Mammary epithelial cell (primary cell): ENCODE data around the gene DDX51.

ENCODE experiments used
- EZH2 ChIP-seq: IDR thresholded peaks from 2 replicates; pipeline ENCODE4 v1.6.1; 2012; ENCODE audit warnings: low read length, inconsistent platforms, borderline replicate concordance
- TF ChIP-seq, protein P1 (sequence below), 2 donors: IDR thresholded peaks in 1 of 2; conservative IDR thresholded peaks in 1 of 2; 2 replicates each; pipeline ENCODE4 v1.5.1; 2011 to 2012; ENCODE audit warnings: inconsistent platforms in 2 of 2, low read length in 2 of 2, mild to moderate bottlenecking in 2 of 2, control low read depth in 1 of 2, low read depth in 1 of 2; ENCODE audit not compliant: insufficient read depth in 1 of 2; ENCODE audit errors: extremely low read depth in 1 of 2

DNA sequence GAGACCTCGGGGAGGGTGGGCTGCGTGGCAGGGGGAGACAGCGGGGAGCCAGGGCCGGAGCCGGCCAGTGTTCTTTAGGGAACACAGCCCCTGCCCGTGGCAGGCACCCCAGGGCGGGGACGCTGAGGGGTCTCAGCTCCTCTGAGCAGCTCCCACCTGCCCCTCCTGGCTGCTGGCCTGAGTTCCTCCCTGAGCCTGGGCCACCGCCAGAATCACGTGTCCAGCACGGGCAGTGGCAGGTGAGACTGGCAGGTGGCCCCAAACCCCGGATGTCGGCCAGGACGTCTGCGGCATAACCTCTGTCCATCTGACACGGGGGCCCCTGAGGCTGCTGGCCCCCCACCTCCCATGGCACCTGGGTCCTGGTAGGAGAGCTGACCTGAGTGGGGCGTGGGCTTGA, 25.3 kb upstream of the DDX51 start:
- TF ChIP-seq, protein P1, sequence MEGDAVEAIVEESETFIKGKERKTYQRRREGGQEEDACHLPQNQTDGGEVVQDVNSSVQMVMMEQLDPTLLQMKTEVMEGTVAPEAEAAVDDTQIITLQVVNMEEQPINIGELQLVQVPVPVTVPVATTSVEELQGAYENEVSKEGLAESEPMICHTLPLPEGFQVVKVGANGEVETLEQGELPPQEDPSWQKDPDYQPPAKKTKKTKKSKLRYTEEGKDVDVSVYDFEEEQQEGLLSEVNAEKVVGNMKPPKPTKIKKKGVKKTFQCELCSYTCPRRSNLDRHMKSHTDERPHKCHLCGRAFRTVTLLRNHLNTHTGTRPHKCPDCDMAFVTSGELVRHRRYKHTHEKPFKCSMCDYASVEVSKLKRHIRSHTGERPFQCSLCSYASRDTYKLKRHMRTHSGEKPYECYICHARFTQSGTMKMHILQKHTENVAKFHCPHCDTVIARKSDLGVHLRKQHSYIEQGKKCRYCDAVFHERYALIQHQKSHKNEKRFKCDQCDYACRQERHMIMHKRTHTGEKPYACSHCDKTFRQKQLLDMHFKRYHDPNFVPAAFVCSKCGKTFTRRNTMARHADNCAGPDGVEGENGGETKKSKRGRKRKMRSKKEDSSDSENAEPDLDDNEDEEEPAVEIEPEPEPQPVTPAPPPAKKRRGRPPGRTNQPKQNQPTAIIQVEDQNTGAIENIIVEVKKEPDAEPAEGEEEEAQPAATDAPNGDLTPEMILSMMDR (conservative IDR thresholded peaks at IDR 0.05 in 1 of 2, IDR thresholded peaks at IDR 0.05 in 1 of 2; ENCODE audit: extremely low read depth in 1 of 2, insufficient read depth in 1 of 2, low read depth in 1 of 2, low read length in 2 of 2): no peak
- no peak for TF ChIP-seq EZH2
